ENCODE measurements around the gene NAP1L4.

DNA sequence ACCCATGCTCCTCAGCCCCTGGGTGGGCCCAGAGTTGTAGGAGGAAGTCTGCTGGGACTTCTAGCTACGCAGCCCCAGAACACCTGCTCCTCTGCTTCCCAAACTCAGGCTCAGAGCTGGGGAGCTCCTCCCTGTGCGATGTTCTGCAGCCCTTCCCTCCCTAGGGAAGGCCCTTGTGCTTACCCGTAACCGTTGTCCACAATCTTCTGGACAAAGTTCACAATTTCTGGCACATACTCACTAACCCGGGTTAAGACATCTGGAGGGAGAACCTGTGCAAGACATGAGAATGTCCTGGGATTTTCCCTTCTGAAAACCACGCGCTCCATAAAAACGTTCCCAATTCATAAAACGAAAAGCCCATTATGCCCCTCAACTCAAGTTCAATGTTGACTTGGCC lies 36.7 kb upstream of the NAP1L4 start:
- TF ChIP-seq, protein P1, sequence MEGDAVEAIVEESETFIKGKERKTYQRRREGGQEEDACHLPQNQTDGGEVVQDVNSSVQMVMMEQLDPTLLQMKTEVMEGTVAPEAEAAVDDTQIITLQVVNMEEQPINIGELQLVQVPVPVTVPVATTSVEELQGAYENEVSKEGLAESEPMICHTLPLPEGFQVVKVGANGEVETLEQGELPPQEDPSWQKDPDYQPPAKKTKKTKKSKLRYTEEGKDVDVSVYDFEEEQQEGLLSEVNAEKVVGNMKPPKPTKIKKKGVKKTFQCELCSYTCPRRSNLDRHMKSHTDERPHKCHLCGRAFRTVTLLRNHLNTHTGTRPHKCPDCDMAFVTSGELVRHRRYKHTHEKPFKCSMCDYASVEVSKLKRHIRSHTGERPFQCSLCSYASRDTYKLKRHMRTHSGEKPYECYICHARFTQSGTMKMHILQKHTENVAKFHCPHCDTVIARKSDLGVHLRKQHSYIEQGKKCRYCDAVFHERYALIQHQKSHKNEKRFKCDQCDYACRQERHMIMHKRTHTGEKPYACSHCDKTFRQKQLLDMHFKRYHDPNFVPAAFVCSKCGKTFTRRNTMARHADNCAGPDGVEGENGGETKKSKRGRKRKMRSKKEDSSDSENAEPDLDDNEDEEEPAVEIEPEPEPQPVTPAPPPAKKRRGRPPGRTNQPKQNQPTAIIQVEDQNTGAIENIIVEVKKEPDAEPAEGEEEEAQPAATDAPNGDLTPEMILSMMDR (IDR thresholded peaks at IDR 0.05) = no peak
- no peak for TF ChIP-seq ZFX (IDR thresholded peaks at IDR 0.05; ENCODE audit: borderline replicate concordance)

All from 22Rv1 (cell line).